GM18909 (cell line): ENCODE results near the gene PRAMEF5.
"Not testable (repeated sequence)": the region's sequence is repeated elsewhere in the genome, so short reads cannot be mapped to it uniquely, and the experiment has no call there.

Experiments
- ATAC-seq: cut with Tn5 transposase; IDR thresholded peaks from one replicate; pipeline ENCODE4 v1.9.1; 2021; ENCODE audit warnings: mild to moderate bottlenecking; ENCODE audit not compliant: unreplicated experiment, poor library complexity

Gene PRAMEF5

GRCh38 chr1:13253898-13254297 is at the start of gene PRAMEF5:
Gene PRAMEF5, plus strand, starts transcription at chr1:13254198. Its CDS starts 5,071 bp downstream, at chr1:13259269.
- not testable (repeated sequence) for ATAC-seq

GRCh38 chr1:13208712-13209111 is 45.3 kb upstream of the PRAMEF5 start:
- ATAC-seq: not testable (repeated sequence)

- not testable (repeated sequence) for ATAC-seq
Measured at GRCh38 chr1:13216619-13217018, 37.4 kb upstream of the PRAMEF5 start.

- not testable (repeated sequence) for ATAC-seq
Measured at GRCh38 chr1:13219203-13219602, 34.8 kb upstream of the PRAMEF5 start.

GRCh38 chr1:13222788-13223187 is 31.2 kb upstream of the PRAMEF5 start:
- not testable (repeated sequence) for ATAC-seq

- ATAC-seq: no peak
Measured at GRCh38 chr1:13224480-13225060, 29.4 kb upstream of the PRAMEF5 start.

- ATAC-seq: not testable (repeated sequence)
Measured at GRCh38 chr1:13225675-13226204, 28.3 kb upstream of the PRAMEF5 start, which contains the start of gene PRAMEF18. Gene PRAMEF18, minus strand, starts transcription at chr1:13226154. Its CDS starts 48 bp downstream, at chr1:13226106.

GRCh38 chr1:13227271-13228055 is 26.5 kb upstream of the PRAMEF5 start:
- ATAC-seq: not testable (repeated sequence)

- no peak for ATAC-seq
Measured at GRCh38 chr1:13228343-13228781, 25.6 kb upstream of the PRAMEF5 start.

GRCh38 chr1:13230096-13230495 is 23.9 kb upstream of the PRAMEF5 start:
- not testable (repeated sequence) for ATAC-seq

GRCh38 chr1:13230601-13231000 is 23.4 kb upstream of the PRAMEF5 start:
- ATAC-seq: not testable (repeated sequence)

GRCh38 chr1:13231061-13231750 is 22.8 kb upstream of the PRAMEF5 start:
- not testable (repeated sequence) for ATAC-seq

GRCh38 chr1:13232056-13232455 is 21.9 kb upstream of the PRAMEF5 start:
- not testable (repeated sequence) for ATAC-seq

- ATAC-seq: not testable (repeated sequence)
Measured at GRCh38 chr1:13234057-13234456, 19.9 kb upstream of the PRAMEF5 start.

GRCh38 chr1:13237572-13237971 is 16.4 kb upstream of the PRAMEF5 start:
- ATAC-seq: not testable (repeated sequence)

- ATAC-seq: not testable (repeated sequence)
Measured at GRCh38 chr1:13239633-13240032, 14.4 kb upstream of the PRAMEF5 start.

GRCh38 chr1:13243536-13244263 is 10.3 kb upstream of the PRAMEF5 start:
- not testable (repeated sequence) for ATAC-seq

GRCh38 chr1:13245841-13246553 is 8.0 kb upstream of the PRAMEF5 start:
- ATAC-seq: not testable (repeated sequence)

- ATAC-seq: not testable (repeated sequence)
Measured at GRCh38 chr1:13246554-13246871, 7.5 kb upstream of the PRAMEF5 start.
